HL-60/S4 treated with phorbol 12-myristate 13-acetate at 8.2 ng/mL for 4 days and 3 days (cell line): Measurements from ENCODE around the gene CYP27B1.

Experiments used
- in situ Hi-C: fragments of 300-500 bp; cut with MboI; formaldehyde crosslinking; loops from 2 replicates; pipeline ENCODE4 v1.15.0; 2022; ENCODE audit warnings: low sequenced_read_pairs

Gene CYP27B1

GRCh38 chr12:57753756-57754337 is 13.0 kb downstream of the CYP27B1 start:
- in situ Hi-C loops, result no loop called here

- in situ Hi-C loops, result no loop called here
These were observed 14.2 kb downstream of the CYP27B1 start for GRCh38 chr12:57752668-57753000.

- in situ Hi-C loops, result no loop called here
These were observed 14.8 kb downstream of the CYP27B1 start, which contains the start of gene CDK4 for GRCh38 chr12:57751788-57752667. Gene CDK4 (minus strand): TSS chr12:57752310. CDS start chr12:57751717, 593 bp downstream.

- in situ Hi-C loops, result no loop called here
These were observed 15.5 kb downstream of the CYP27B1 start for GRCh38 chr12:57751432-57751787.

DNA sequence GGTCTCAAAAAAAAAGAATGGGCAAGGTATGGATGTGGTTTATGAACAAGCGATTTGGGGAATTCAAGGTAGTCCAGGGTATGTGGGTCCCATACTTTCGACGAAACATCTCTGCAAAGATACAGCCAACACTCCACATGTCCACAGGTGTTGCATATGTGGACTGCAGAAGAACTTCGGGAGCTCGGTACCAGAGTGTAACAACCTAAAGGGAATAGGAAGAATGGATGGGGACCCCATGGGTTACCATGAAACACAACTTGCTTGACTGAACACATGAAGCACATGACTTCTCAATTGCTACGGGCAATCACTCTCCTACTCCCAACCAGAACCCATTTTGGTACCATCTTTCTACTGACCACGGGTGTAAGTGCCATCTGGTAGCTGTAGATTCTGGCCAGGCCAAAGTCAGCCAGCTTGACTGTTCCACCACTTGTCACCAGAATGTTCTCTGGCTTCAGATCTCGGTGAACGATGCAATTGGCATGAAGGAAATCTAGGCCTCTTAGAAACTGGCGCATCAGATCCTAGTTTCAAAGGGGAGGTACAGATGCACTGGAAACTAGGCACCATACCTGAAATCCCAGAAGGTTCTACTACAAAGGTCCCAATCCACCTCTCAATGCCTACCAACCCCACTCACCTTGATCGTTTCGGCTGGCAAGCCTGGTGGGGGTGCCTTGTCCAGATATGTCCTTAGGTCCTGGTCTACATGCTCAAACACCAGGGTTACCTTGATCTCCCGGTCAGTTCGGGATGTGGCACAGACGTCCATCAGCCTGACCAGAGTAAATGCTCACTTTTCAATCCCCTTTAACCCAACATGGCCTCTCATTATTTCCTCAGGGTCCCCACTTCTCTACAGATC is 16.1 kb downstream of the CYP27B1 start:
- in situ Hi-C loops, result no loop called here

DNA sequence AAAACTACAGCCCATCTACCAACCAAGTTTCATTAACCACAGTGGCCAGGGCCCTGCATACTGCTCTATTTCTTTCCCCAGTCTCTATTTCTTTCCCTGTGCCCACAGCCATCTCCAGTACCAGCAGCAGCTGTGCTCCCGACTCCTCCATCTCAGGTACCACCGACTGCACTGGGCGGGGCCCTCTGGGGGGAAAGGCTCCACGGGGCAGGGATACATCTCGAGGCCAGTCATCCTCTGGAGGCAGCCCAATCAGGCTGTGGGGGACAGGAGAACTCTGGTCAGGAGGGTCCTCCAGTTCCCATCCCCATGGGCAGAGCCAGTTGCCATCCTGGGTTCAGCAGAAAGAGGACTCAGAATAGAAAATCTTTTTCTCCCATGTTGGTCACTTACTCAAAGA is 17.8 kb downstream of the CYP27B1 start:
- in situ Hi-C loops, result no loop called here

DNA sequence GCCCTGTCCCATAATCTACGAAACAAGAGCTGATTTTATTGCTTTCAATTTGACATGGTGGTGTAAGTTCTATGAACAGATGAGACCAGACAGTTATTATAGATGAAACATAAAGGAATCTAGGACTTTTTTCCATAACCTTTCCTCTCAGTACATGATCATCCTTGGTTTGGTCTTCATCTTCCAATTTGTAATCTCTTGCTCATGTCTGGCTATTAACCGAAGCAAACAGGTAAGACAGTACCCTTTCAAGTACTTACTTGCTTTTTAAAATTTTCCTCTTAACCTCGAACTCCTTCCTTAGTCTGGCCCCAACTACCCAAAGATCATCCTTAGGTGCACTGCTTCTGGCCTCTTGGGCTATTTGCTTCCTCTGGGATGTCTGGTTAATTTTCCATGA is 20.9 kb downstream of the CYP27B1 start:
- in situ Hi-C loops, result no loop called here

DNA sequence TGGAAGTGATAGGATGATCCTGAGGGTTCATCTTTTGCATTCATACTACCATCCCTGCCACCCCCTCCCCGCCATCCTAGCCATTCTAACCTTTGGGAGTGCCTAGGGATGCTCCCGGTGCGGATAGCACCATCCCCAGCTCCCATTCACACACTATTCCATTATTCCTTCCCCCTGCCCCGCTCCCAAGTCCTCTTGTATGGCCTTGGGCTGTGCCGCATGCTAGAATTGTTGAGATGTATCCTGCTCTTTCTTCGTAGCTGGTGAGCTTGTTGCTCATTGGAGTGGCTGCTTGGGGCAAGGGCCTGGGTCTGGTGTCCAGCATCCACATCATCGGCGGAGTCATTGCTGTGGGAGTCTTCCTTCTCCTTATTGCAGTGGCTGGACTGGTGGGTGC is 21.4 kb downstream of the CYP27B1 start:
- in situ Hi-C loops, result no loop called here

- in situ Hi-C loops, result no loop called here
These were observed 21.9 kb downstream of the CYP27B1 start, which contains the start of gene TSPAN31 for GRCh38 chr12:57744777-57745484. Gene TSPAN31 (plus strand): TSS chr12:57745039. CDS start chr12:57745155, 116 bp downstream.

DNA sequence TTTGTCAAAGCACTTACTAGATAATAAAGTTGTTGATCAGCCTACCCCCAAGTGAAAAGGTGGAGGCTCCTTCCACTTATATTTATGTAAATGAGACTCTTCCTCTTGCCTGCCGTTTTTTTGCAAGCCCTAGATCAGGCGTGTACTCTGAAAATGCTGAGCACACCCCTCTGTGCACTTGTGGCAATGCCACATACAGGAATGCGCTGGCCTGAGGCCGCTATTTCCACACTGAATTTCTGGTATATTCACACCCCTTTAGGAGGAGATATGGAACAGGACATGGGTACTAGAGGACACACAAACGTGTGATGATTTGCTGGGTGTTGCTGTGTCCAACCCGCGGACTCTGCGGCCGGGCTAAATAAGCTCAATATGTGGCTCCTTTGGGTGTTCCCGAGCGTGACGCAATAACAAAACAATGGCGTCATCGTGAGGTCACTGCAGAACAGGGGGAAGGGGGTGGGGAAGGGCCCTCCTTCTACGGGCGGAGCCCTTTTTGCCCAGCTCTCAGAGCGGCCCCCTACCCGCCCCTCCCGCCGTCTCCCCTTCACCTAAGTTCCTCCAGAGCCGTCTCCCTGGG is 22.6 kb downstream of the CYP27B1 start:
- in situ Hi-C loops, result no loop called here

DNA sequence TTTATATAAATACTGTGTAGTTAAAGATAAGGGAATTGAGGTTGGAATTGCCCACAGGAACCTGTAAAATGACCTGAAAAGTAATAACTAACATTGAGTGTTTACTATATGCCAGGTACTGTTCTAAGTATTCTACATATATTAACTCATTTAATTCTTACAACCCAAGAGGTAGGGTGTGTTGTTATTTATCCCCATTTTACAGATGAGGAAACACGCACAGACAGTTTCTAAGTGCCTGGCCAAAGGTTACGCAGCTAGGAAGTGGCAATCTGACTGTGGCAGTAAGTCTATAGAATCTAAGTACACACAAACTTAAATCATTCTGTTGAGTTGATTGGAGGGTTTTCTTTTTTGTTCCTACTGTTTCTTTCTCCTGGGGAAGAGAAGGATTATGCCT is 23.1 kb downstream of the CYP27B1 start:
- in situ Hi-C loops, result no loop called here

DNA sequence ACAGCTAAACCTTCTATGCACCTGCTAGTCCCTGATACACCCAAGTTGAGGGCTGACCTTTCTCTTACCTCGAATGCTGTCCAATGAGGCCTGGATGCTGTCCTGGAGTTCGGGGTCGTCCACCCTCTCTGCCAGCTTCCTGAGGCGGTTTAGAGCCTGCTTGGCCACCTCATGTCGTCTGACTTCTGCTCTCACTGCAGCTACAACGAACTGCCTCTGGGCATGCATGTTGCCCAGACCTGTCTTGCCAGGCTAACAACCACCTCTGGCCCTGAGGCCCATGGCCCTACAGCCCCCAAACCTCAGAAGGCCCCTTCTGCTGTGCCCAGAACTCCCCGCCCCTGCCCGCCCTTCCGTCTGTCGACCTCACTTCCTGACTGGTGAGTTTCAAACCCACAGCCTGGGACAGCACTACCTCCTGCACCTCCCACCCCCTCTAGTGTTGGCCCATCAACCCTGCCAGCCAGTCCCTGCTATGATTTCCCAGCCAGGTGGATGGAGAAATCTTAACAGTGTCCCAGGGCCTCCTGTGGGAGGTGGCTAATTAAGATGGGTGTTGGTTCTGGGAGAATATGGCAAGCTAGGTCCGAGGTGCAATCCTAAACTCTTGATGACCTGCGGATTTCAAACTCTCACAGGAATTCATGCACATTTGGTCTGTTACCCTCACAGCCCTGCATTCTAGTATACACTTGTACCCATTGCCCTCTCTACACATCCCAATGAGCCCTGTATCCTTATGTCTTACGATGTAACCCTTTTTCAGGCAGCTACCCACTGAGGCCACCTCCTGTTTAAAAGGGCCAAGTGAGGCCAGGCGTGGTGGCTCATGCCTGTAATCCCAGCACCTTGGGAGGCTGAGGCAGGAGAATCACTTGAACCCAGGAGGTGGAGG is 24.8 kb downstream of the CYP27B1 start:
- in situ Hi-C loops, result no loop called here

- in situ Hi-C loops, result no loop called here
These were observed 25.5 kb downstream of the CYP27B1 start for GRCh38 chr12:57741413-57741789.

GRCh38 chr12:57740656-57741412 is 26.0 kb downstream of the CYP27B1 start:
- in situ Hi-C loops, result no loop called here

DNA sequence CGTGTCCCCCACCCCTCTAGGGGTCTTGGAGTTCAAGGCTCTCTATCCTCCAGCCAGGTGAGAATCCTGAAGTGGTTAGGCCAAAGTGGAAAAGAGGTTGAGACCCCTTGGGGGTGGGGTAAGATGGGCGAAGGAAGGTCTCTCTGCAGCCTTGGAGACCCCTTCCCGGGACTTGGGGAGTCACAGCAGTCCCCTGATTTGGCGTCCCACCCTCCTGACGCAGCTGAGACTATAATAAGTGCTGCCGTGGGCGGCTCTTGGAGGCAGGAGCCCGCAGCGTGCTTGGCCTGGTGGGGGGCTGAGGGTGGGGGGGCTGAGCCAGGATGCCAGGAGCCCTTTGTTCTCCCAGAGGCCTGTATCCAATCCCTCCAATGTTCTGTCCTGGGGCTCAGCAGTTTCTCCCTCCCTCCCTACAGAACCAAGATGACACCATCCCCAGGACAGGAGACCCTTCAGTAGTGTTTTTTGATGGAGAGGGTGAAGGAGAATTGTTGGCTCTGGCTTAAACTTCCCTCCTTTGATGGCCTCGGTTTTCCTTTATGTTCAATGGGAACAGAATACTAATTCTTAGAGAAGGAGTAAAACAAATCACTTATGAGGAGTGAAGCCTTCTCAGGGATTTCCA is 26.9 kb downstream of the CYP27B1 start:
- in situ Hi-C loops, result no loop called here

DNA sequence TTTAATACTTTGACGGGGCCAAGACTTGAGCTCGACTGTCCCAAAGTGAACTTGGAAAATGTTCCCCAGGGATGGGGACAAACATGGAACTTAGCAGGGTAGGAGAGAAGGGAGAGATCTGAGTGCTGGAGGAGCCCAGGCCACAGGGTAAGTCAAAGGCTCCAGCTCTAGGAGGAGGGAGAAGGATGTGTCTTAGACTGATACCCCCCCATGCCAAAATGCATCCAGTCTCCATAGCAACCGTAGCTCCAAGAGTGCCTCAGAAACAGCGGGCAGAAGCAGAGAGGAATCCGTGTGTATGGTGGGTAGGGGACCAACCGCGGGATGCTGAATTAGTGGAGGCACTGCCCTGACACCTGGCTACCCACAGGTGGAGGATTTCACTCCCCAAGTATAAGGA is 27.5 kb downstream of the CYP27B1 start:
- in situ Hi-C loops, result no loop called here

- in situ Hi-C loops, result no loop called here
These were observed 28.1 kb downstream of the CYP27B1 start, which contains the start of gene AGAP2 for GRCh38 chr12:57738661-57739237. Gene AGAP2 (minus strand): TSS chr12:57738742. CDS start chr12:57738246, 496 bp downstream.
